Kidney (tissue), 14 donors: ENCODE data around the gene WDR41. TPM values are rescaled to one million over a fixed set of nuclear protein-coding genes. Genes with fewer than 3 reads are reported as not detected.

ENCODE experiments used
- DNase-seq, 5 donors: peaks; one replicate each; pipeline ENCODE4 v3.0.0-alpha.2; 2013 to 2020
- FAIRE-seq: peaks from 2 replicates; lab custom pipeline; 2012; peaks lifted over from hg19 to GRCh38; lab: Jason Lieb, UNC
- H3K27ac ChIP-seq, 2 donors: one replicate each; pipeline ENCODE4 v1.7.0; 2013; ENCODE audit warnings: low read depth in 2 of 2, low read length in 2 of 2, inconsistent platforms in 1 of 2
- H3K27me3 ChIP-seq: one replicate; pipeline ENCODE4 v1.7.1; 2013; ENCODE audit warnings: low read length, inconsistent platforms; ENCODE audit not compliant: control insufficient read depth, insufficient read depth
- H3K36me3 ChIP-seq, 3 donors: one replicate each; pipeline versions ENCODE4 v1.7.0 to v1.7.1; 2013; ENCODE audit warnings: low read length in 3 of 3, control low read depth in 1 of 3, inconsistent platforms in 1 of 3; ENCODE audit not compliant: insufficient read depth in 3 of 3, control insufficient read depth in 2 of 3
- H3K4me1 ChIP-seq, 3 donors: one replicate each; pipeline versions ENCODE4 v1.7.0 to v1.7.1; 2013; ENCODE audit warnings: low read length in 3 of 3, inconsistent platforms in 1 of 3, low read depth in 1 of 3; ENCODE audit not compliant: control insufficient read depth in 2 of 3, insufficient read depth in 2 of 3
- H3K4me3 ChIP-seq, 3 donors: one replicate each; pipeline versions ENCODE4 v1.7.0 to v1.8.1; 2013; ENCODE audit warnings: low read length in 3 of 3, control low read depth in 1 of 3, inconsistent platforms in 1 of 3
- H3K9ac ChIP-seq, 3 donors: one replicate each; pipeline versions ENCODE4 v1.7.0 to v1.7.1; 2013; ENCODE audit warnings: low read length in 3 of 3, control low read depth in 1 of 3, inconsistent platforms in 1 of 3
- H3K9me3 ChIP-seq, 3 donors: one replicate each; pipeline versions ENCODE4 v1.7.0 to v1.7.1; 2013; ENCODE audit warnings: low read length in 3 of 3, control low read depth in 1 of 3, inconsistent platforms in 1 of 3; ENCODE audit not compliant: control insufficient read depth in 2 of 3, insufficient read depth in 1 of 3
- CTCF ChIP-seq: IDR thresholded peaks from 3 replicates; pipeline ENCODE4 v1.5.1; 2012; ENCODE audit warnings: mild to moderate bottlenecking, moderate library complexity, borderline replicate concordance; ENCODE audit not compliant: insufficient read depth; ENCODE audit errors: extremely low read depth
- intact Hi-C: fragments of 100-400 bp; cut with DNase I; formaldehyde crosslinking; loops from one replicate; pipeline ENCODE4 v1.11.1; 2022
- polyA plus RNA-seq: library from polyadenylated mRNA; stranded (reverse); fragments of 350-450 nt; fragmentation: Illumina TruSeq; extraction: RNeasy Lipid Tissue Mini Kit (QIAGEN cat#74804); gene quantifications from one replicate; pipeline ENCODE4 v1.2.3, GENCODE V29; 2014; ENCODE audit warnings: low read depth, low replicate concordance; ENCODE audit not compliant: insufficient read depth
- total RNA-seq: library from RNA; stranded (reverse); fragmentation: NEBNext Ultra II Directional; extraction: Animal tissue kit (Norgen Biotek cat#: 25700); gene quantifications from one replicate; pipeline ENCODE4 v1.2.1, GENCODE V29; 2021
- donor health status: control.
- donor health status: control.
- donor health status: control.
- donor health status: control.
- donor health status: control.
- donor health status: DM: yes; HTN: yes; CAD: no.
- donor health status: Normal renal cell carcinoma (clear cell type).

The WDR41 gene
- total and polyA plus RNA-seq, 2 donors from 2014 or later = 16.0 to 45.2 TPM

- no peak for TF ChIP-seq CTCF
- Histone ChIP-seq H3K36me3 (peaks cover 2 to 8% (median 6%) of the 10 kb centered on the region in 3 donors), H3K4me3 (no peak overlapping the region), H3K27ac (no peak overlapping the region), H3K9me3 (no peaks in the 10 kb centered on the region), H3K9ac (no peak overlapping the region), H3K27me3 (no peaks in the 10 kb centered on the region), H3K4me1 (no peaks in the 10 kb centered on the region)
- FAIRE-seq (no peak), DNase-seq (no peak)
- intact Hi-C loops = no loop called here
These were observed 42.1 kb downstream of the WDR41 start for GRCh38 chr5:77449981-77450380.

GRCh38 chr5:77449277-77449676 lies 42.8 kb downstream of the WDR41 start:
- Histone ChIP-seq H3K4me3 (no peak overlapping the region), H3K36me3 (peaks cover 2 to 8% (median 6%) of the 10 kb centered on the region in 3 donors), H3K27me3 (no peaks in the 10 kb centered on the region), H3K4me1 (no peaks in the 10 kb centered on the region), H3K9ac (no peak overlapping the region), H3K9me3 (no peaks in the 10 kb centered on the region), H3K27ac (no peak overlapping the region)
- no peak for DNase-seq
- no peak for TF ChIP-seq CTCF
- no peak for FAIRE-seq
- intact Hi-C loops = no loop called here

- Histone ChIP-seq H3K4me1 (no peaks in the 10 kb centered on the region), H3K4me3 (no peak overlapping the region), H3K9ac (no peak overlapping the region), H3K36me3 (peaks cover 2 to 8% (median 6%) of the 10 kb centered on the region in 3 donors), H3K27me3 (no peaks in the 10 kb centered on the region), H3K27ac (no peak overlapping the region), H3K9me3 (no peaks in the 10 kb centered on the region)
- FAIRE-seq (no peak), DNase-seq (no peak)
- TF ChIP-seq CTCF = no peak
- intact Hi-C loops = no loop called here
These were observed 43.3 kb downstream of the WDR41 start for GRCh38 chr5:77448831-77449230.

- FAIRE-seq (no peak), DNase-seq (no peak)
- no peak overlapping the region for H3K9ac ChIP-seq
- H3K9me3 ChIP-seq = no peaks in the 10 kb centered on the region
- H3K4me3 ChIP-seq = no peak overlapping the region
- intact Hi-C loops = no loop called here
- TF ChIP-seq CTCF = no peak
- no peak overlapping the region for H3K27ac ChIP-seq
- no peaks in the 10 kb centered on the region for H3K4me1 ChIP-seq
- no peaks in the 10 kb centered on the region for H3K27me3 ChIP-seq
- H3K36me3 ChIP-seq = peaks cover 2 to 6% (median 3%) of the 10 kb centered on the region in 3 donors
These were observed 47.8 kb downstream of the WDR41 start for GRCh38 chr5:77444356-77444755.
